Endodermal cell (in vitro differentiated cells): ENCODE results near the gene DGCR8. TPM values are rescaled to one million over a fixed set of nuclear protein-coding genes. Genes with fewer than 3 reads are reported as not detected.

Source experiments
- DNase-seq: peaks from one replicate; pipeline ENCODE4 v3.0.0-alpha.2; 2017
- H3K27ac ChIP-seq: 2 replicates; pipeline ENCODE4 v1.5.1; 2013; ENCODE audit warnings: mild to moderate bottlenecking, low read depth, low read length, moderate library complexity
- H3K27me3 ChIP-seq: 2 replicates; pipeline ENCODE4 v1.6.1; 2013; ENCODE audit warnings: mild to moderate bottlenecking, low read length, moderate library complexity; ENCODE audit not compliant: insufficient read depth, control insufficient read depth, poor library complexity, severe bottlenecking
- H3K36me3 ChIP-seq: 2 replicates; pipeline ENCODE4 v1.7.0; 2013; ENCODE audit warnings: mild to moderate bottlenecking, low read length, moderate library complexity; ENCODE audit not compliant: control insufficient read depth, insufficient read depth
- H3K4me1 ChIP-seq: one replicate; pipeline ENCODE4 v1.7.0; 2013; ENCODE audit warnings: low read length; ENCODE audit not compliant: control insufficient read depth, insufficient read depth
- H3K4me3 ChIP-seq: 2 replicates; pipeline ENCODE4 v1.5.1; 2013; ENCODE audit warnings: mild to moderate bottlenecking, low read length, moderate library complexity
- H3K9ac ChIP-seq: 2 replicates; pipeline ENCODE4 v1.6.1; 2013; ENCODE audit warnings: mild to moderate bottlenecking, low read length, moderate library complexity; ENCODE audit not compliant: poor library complexity, severe bottlenecking; ENCODE audit errors: extremely low read depth
- H3K9me3 ChIP-seq: 2 replicates; pipeline ENCODE4 v1.6.1; 2013; ENCODE audit warnings: mild to moderate bottlenecking, low read length, moderate library complexity; ENCODE audit not compliant: control insufficient read depth
- H3K27ac Mint-ChIP-seq: 2 replicates; pipeline ENCODE4 v1.8.0; 2020; ENCODE audit warnings: mixed read lengths
- H3K27me3 Mint-ChIP-seq: 2 replicates; pipeline ENCODE4 v1.8.0; 2021; ENCODE audit warnings: mild to moderate bottlenecking, mixed read lengths; ENCODE audit not compliant: insufficient read depth
- H3K36me3 Mint-ChIP-seq: 2 replicates; pipeline ENCODE4 v1.8.0; 2020; ENCODE audit warnings: low read depth, mixed read lengths
- H3K4me1 Mint-ChIP-seq: 2 replicates; pipeline ENCODE4 v1.8.0; 2020; ENCODE audit warnings: mixed read lengths
- H3K4me3 Mint-ChIP-seq: 2 replicates; pipeline ENCODE4 v1.8.0; 2020; ENCODE audit warnings: mild to moderate bottlenecking, moderate library complexity, mixed read lengths
- H3K9me3 Mint-ChIP-seq: 2 replicates; pipeline ENCODE4 v1.8.0; 2020; ENCODE audit warnings: mild to moderate bottlenecking, mixed read lengths
- WGBS, 2 experiments: methylation state at CpG; one replicate each; pipeline versions ENCODE4 v1.1.5 to v1.1.7; 2013; ENCODE audit warnings: missing lambda C conversion rate in 2 of 2, mixed read lengths in 1 of 2; ENCODE audit not compliant: insufficient coverage in 1 of 2, insufficient read length in 1 of 2; 5-methylcytosine and 5-hydroxymethylcytosine counted together
- total RNA-seq, 2 donors: library from RNA; stranded (reverse); fragmentation: NEBNext Ultra II Directional in 1 of 2; extraction: Animal tissue kit (Norgen Biotek cat#: 25700) in 1 of 2; gene quantifications; 2 replicates in 1 of 2; 3 replicates in 1 of 2; pipeline ENCODE4 v1.2.1, GENCODE V29; 2021
- TF ChIP-seq, protein P1 (sequence below): fragments of 200-600 bp; sonication (generic); conservative IDR thresholded peaks from 2 replicates; pipeline ENCODE4 v1.5.0; 2021; ENCODE audit warnings: antibody characterized with exemption, mild to moderate bottlenecking

DGCR8 gene
- total RNA-seq, 2 donors from 2014 or later = 61.3 to 76.1 TPM

DNA sequence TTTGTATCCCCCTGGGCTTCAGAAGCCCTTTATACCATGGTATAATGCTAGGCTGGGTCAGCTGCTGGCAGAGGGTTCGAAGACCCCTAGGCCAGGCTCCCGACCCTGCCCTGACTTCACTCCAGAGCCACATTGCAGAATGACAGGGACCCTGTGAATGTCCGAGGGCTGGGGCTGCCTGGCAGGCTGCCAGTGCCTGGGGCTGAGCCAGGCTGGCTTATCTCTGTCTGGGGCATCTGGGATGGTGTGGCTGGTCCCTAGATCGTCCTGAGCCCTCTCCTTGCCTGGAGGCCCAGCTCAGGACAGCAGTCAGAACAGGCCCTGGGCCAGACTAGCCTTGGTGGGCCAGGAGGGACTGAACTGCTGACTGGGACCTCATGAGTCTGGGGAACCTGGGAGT, 55.2 kb downstream of the DGCR8 start:
- Mint-ChIP-seq H3K4me3 (no peak overlapping the region), H3K9me3 (no peaks in the 10 kb centered on the region)
- no peak overlapping the region for H3K9ac ChIP-seq

DNA sequence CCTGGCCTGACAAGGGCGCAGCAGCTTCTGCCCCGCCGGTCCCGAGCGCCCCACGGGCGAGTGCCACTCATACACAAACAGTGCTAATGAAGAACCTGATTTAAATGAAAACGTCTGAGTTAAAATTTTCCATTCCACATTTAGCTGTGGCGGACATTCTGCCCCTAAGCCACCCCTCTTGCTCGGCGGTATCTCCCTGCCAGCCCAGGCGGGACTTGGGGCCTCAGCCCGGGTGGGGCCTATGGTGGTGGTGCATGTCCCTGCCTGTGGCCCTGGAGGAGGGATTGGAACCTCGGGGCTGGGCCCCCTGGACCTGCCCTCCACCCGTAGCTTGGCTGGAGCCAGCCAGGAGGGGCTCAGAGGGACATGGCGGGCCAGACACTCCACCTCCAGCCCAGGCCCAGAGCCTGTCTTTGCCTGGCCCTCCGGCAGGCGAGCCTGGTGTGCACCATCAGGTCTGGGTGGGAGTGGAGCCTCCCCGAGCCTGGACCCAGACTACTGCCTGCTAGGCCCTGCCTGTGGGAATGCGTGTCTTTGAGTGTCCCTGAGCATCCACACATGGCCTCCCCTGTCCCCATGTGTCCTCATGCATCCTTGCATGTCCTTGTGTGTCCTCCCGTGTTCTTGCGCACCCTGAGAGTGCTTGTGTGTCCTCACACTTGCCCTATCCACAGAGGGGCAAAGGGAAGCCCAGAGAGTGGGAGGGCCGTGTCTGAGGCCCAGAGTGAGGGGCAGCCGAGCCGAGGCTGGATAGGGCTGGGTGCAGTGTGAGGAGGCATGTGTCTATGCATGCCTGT, 56.0 kb downstream of the DGCR8 start:
- H3K27ac ChIP-seq = peak overlapping the region; percentile 32
- H3K4me3 ChIP-seq = no peak overlapping the region
- no peaks in the 10 kb centered on the region for H3K27me3 Mint-ChIP-seq
- 94 to 96% methylated on average over 15 to 25 of the region's 25 CpGs for WGBS, 2 experiments
- TF ChIP-seq, protein P1, sequence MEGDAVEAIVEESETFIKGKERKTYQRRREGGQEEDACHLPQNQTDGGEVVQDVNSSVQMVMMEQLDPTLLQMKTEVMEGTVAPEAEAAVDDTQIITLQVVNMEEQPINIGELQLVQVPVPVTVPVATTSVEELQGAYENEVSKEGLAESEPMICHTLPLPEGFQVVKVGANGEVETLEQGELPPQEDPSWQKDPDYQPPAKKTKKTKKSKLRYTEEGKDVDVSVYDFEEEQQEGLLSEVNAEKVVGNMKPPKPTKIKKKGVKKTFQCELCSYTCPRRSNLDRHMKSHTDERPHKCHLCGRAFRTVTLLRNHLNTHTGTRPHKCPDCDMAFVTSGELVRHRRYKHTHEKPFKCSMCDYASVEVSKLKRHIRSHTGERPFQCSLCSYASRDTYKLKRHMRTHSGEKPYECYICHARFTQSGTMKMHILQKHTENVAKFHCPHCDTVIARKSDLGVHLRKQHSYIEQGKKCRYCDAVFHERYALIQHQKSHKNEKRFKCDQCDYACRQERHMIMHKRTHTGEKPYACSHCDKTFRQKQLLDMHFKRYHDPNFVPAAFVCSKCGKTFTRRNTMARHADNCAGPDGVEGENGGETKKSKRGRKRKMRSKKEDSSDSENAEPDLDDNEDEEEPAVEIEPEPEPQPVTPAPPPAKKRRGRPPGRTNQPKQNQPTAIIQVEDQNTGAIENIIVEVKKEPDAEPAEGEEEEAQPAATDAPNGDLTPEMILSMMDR = no peak
- no peaks in the 10 kb centered on the region for H3K4me1 ChIP-seq
- H3K36me3 ChIP-seq = peaks cover 7% of the 10 kb centered on the region
- no peaks in the 10 kb centered on the region for H3K9me3 ChIP-seq
- no peaks in the 10 kb centered on the region for H3K27me3 ChIP-seq
- H3K36me3 Mint-ChIP-seq = peaks cover 7% of the 10 kb centered on the region
- H3K9ac ChIP-seq = no peak overlapping the region
- no peak overlapping the region for H3K27ac Mint-ChIP-seq
- no peaks in the 10 kb centered on the region for H3K4me1 Mint-ChIP-seq
- DNase-seq = no peak
- H3K4me3 Mint-ChIP-seq = no peak overlapping the region
- H3K9me3 Mint-ChIP-seq = no peaks in the 10 kb centered on the region

More for the DNA sequence above, 55.2 kb downstream of the DGCR8 start:
- Histone ChIP-seq H3K9me3 (no peaks in the 10 kb centered on the region), H3K4me1 (no peaks in the 10 kb centered on the region), H3K36me3 (peaks cover 7% of the 10 kb centered on the region), H3K27me3 (no peaks in the 10 kb centered on the region), H3K27ac (no peak overlapping the region), H3K4me3 (no peak overlapping the region)
- Mint-ChIP-seq H3K27ac (no peak overlapping the region), H3K27me3 (no peaks in the 10 kb centered on the region), H3K36me3 (peaks cover 7% of the 10 kb centered on the region), H3K4me1 (no peaks in the 10 kb centered on the region)
- no peak for DNase-seq
- TF ChIP-seq, protein P1 = no peak
- 89 to 94% methylated on average over 4 of the region's 4 CpGs for WGBS, 2 experiments

GRCh38 chr22:20136603-20136873, 56.5 kb downstream of the DGCR8 start:
- WGBS, 2 experiments = 94 to 95% methylated on average over 3 to 5 of the region's 5 CpGs

More at GRCh38 chr22:20136603-20136873, 56.5 kb downstream of the DGCR8 start:
- peaks cover 7% of the 10 kb centered on the region for H3K36me3 ChIP-seq
- H3K27ac ChIP-seq = no peak overlapping the region
- no peaks in the 10 kb centered on the region for H3K9me3 ChIP-seq
- H3K27me3 ChIP-seq = no peaks in the 10 kb centered on the region
- H3K9ac ChIP-seq = no peak overlapping the region
- peaks cover 7% of the 10 kb centered on the region for H3K36me3 Mint-ChIP-seq
- DNase-seq = no peak
- no peaks in the 10 kb centered on the region for H3K4me1 Mint-ChIP-seq
- H3K4me3 ChIP-seq = no peak overlapping the region
- H3K9me3 Mint-ChIP-seq = no peaks in the 10 kb centered on the region
- TF ChIP-seq, protein P1 = no peak
- H3K27ac Mint-ChIP-seq = no peak overlapping the region
- no peaks in the 10 kb centered on the region for H3K4me1 ChIP-seq
- no peak overlapping the region for H3K4me3 Mint-ChIP-seq
- H3K27me3 Mint-ChIP-seq = no peaks in the 10 kb centered on the region
